ENCODE results near the gene COL27A1.

The COL27A1 gene

GRCh38 chr9:114276908-114277821, 121.8 kb downstream of the COL27A1 start:
- no peak for DNase-seq

- DNase-seq, result no peak
Observed at GRCh38 chr9:114278356-114278755, 123.0 kb downstream of the COL27A1 start.

GRCh38 chr9:114278881-114279570, 123.7 kb downstream of the COL27A1 start:
- no peak for DNase-seq

GRCh38 chr9:114279693-114280092, 124.4 kb downstream of the COL27A1 start:
- DNase-seq, result no peak

GRCh38 chr9:114280636-114281472, 125.5 kb downstream of the COL27A1 start:
- no peak for DNase-seq

- DNase-seq, result no peak
Observed at GRCh38 chr9:114281473-114282103, 126.3 kb downstream of the COL27A1 start.

GRCh38 chr9:114282104-114282485, 126.8 kb downstream of the COL27A1 start:
- DNase-seq, result no peak

GRCh38 chr9:114282507-114282906, 127.2 kb downstream of the COL27A1 start:
- no peak for DNase-seq

- DNase-seq, result no peak
Observed at GRCh38 chr9:114282926-114283325, 127.6 kb downstream of the COL27A1 start.

GRCh38 chr9:114283551-114284111, 128.3 kb downstream of the COL27A1 start:
- DNase-seq, result no peak

- no peak for DNase-seq
Observed at GRCh38 chr9:114284316-114285060, 129.2 kb downstream of the COL27A1 start.

- no peak for DNase-seq
Observed at GRCh38 chr9:114285166-114285867, 130.0 kb downstream of the COL27A1 start.

GRCh38 chr9:114286146-114286679, 130.9 kb downstream of the COL27A1 start:
- no peak for DNase-seq

- DNase-seq, result no peak
Observed at GRCh38 chr9:114287001-114287762, 131.8 kb downstream of the COL27A1 start.

- DNase-seq, result no peak
Observed at GRCh38 chr9:114287763-114288192, 132.4 kb downstream of the COL27A1 start.

GRCh38 chr9:114288193-114289091, 133.1 kb downstream of the COL27A1 start:
- DNase-seq, result no peak

- no peak for DNase-seq
Observed at GRCh38 chr9:114289106-114289505, 133.8 kb downstream of the COL27A1 start.

- DNase-seq, result no peak
Observed at GRCh38 chr9:114289571-114290481, 134.5 kb downstream of the COL27A1 start.
